Stimulated activated CD8-positive, alpha-beta memory T cell treated with anti-CD3 and anti-CD28 coated beads, Interleukin-4, amount 100 ng/mL, for 48 hours (primary cell): ENCODE results near the gene FGF11.
"Not testable (repeated sequence)": the region's sequence is repeated elsewhere in the genome, so short reads cannot be mapped to it uniquely, and the experiment has no call there.

ENCODE experiments used
- DNase-seq: peaks from one replicate; pipeline ENCODE4 v3.0.0-alpha.2; 2020

Gene FGF11

DNA sequence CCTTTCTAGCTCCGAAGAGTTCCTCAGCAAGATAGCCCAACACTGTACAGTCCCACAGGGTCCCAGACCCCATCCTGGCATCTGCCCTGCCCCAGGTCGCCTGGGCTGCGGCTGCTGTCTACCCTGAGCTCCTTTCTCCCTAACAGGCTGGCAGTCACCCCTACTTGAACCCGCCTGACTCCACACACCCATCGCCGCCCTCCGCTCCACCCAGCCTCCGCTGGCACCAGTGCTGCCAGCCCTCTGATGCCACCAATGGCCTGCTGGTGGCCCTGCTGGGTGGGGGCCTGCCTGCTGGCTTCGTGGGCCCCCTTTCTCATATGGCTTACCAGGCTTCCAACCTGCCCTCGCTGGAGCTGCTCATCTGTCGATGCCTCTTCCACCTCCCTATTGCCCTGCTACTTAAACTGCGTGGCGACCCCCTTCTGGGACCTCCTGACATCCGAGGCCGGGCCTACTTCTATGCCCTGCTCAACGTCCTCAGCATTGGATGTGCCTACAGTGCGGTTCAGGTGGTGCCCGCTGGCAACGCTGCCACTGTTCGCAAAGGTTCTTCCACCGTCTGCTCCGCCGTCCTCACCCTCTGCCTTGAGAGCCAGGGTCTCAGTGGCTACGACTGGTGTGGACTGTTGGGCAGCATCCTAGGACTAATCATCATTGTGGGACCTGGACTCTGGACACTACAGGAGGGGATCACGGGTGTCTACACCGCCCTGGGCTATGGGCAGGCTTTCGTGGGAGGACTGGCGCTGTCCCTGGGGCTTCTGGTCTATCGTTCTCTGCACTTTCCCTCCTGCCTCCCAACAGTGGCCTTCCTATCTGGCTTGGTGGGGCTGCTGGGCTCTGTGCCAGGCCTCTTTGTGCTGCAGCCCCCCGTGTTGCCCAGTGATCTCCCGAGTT, 42.8 kb downstream of the FGF11 start:
- DNase-seq: not testable (repeated sequence)

DNA sequence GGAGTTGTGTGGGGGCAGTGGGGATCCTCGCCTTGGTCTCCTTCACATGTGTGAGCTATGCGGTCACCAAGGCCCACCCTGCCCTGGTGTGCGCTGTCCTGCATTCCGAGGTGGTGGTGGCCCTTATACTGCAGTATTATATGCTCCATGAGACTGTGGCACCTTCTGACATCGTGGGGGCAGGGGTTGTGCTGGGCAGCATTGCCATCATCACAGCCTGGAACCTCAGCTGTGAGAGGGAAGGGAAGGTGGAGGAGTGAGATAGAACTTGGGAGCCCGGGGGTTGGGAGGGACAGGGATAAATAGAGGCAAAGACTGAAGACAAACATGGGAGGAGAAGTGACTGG, 43.4 kb downstream of the FGF11 start:
- DNase-seq: not testable (repeated sequence)

DNA sequence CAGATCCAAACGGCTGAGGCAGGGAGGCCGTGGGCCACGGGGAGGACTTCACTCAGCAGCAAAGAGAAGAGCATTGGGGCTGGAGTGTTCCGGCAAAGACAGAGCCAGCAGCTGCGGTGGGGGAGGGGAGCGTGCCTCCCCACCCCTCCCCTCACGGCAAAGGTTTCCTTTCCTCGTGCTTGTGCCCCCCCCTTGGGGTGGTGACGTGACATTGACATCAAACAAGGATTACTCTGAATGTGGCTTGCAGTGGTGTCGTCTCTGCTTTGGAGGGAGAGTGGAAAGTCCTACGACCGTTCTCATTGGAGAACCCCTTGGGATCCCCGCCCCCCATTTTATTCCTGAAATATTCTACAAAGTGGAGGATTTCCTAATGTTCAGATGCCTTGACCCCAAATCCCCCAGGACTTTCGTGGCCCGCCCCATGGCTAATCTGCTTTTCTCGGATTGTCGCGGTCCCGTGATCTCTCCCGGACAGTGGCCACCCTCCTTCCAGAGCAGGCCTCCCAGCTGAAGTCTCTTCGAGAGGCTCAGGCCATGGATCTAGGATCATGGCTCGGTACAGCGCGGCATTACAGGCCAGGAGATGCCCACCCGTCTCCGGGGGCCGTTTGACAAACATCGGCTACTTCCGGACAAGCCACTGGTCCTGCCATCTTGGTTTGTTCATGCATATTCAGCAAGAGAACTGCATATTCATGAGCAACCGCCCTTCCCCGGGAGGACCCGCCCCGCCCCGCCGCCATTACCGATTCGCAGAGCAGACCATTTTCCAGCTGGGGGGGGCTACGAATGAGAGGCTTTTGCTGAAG, 44.1 kb downstream of the FGF11 start:
- DNase-seq: peak; percentile 92

DNA sequence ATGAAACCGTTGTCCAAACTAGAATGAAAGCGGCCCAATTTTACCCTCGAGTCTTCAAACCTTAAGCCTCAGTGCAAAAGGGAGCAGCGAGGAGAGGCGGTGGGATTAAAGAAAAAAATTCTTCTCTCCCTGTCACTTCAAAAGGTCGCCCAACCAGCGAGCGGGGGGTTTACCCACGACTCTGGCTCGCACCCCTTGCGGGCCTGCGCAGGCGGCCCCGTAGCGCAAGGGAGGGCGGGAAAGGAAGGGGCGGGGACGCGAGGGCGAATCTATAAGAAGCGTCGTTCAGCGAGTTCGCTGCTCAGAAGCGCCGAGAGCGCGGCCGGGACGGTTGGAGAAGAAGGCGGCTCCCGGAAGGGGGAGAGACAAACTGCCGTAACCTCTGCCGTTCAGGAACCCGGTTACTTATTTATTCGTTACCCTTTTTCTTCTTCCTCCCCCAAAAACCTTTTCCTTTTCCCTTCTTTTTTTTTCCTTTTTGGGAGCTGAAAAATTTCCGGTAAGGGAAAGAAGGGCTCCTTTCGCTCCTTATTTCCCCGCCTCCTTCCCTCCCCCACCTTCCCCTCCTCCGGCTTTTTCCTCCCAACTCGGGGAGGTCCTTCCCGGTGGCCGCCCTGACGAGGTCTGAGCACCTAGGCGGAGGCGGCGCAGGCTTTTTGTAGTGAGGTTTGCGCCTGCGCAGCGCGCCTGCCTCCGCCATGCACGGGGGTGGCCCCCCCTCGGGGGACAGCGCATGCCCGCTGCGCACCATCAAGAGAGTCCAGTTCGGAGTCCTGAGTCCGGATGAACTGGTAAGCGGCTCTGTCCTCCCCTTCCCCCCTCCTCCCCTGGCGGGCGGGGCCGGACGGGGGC, 45.0 kb downstream of the FGF11 start, which contains the start of gene POLR2A:
Gene POLR2A, plus strand, starts transcription at position 300 of the 852 bp plus-strand sequence.
- DNase-seq: peak; percentile 98

DNA sequence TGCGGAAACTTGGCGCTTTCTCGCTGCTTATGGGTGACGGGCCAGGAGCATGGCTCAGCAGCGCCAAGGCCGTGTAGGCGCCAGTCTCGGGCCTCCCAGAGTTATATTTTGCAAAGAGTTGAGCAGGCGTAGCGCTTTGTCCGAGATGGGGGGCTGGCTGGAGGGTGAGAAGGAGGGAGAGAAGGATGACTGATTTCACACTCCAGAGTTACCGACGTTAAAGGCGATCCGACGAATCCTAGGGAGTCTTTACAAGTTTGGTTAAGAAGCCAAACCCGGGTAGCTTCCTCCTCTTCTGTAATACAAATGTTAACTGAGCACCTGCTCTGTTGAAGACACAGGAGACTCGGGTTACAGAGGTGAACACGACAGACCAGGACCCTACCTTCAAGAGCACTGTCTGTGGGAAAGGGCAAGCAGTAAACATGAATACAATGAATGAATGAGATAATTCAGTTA, 45.6 kb downstream of the FGF11 start:
- DNase-seq: no peak

DNA sequence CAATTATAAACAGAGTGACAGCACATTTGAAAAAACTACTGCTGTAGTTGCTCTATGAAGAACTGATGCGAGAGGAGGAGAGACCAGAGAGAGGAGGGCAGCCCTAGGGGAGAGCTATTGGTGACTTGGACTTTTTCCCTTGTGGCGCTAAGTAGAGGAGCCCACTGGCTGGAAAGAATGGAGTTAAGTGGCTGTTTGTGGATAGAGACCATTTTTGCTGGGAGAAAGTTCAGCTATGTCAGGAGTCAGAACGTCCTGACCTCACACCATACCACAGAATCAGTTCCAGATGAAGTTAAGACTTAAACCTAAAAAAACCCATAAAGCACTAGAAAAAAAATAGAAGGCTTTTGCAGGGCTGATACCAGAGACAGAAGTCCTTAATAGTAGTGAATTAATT, 46.9 kb downstream of the FGF11 start:
- no peak for DNase-seq

DNA sequence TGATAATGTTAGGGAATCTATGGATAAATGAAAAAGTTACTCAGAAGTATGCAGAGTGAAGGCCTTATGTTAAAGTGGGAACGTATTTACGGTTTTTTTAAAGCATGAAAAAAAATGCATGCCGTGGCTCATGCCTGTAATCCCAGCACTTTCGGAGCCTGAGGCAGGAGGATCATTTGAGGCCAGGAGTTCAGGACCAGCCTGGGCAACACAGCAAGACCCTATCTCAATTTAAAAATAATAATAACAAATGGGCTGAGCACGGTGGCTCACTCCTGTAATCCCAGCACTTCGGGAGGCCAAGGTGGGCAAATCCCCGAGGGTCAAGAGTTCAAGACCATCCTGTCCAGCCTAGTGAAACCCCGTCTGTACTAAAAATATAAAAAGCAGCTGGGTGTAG, 50.8 kb downstream of the FGF11 start:
- DNase-seq: no peak

DNA sequence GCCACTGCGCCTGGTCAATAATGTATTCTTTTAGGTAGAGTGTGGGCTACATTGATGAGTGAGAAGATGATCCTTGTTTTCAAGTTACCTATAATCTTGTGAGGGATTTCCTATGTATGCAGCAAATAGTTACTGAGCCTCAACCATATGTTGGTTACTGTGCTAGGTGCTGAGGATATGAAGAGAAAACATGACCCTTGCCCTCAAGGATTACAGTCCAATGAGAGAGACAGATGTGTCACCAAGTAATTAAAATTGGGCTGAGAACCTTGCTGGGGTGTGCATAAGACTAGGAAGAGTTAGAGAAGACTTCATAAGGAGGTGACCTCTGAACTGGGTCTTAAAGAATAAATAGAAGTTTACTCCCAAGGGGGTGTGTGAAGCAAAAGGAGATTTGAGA, 52.3 kb downstream of the FGF11 start:
- no peak for DNase-seq

DNA sequence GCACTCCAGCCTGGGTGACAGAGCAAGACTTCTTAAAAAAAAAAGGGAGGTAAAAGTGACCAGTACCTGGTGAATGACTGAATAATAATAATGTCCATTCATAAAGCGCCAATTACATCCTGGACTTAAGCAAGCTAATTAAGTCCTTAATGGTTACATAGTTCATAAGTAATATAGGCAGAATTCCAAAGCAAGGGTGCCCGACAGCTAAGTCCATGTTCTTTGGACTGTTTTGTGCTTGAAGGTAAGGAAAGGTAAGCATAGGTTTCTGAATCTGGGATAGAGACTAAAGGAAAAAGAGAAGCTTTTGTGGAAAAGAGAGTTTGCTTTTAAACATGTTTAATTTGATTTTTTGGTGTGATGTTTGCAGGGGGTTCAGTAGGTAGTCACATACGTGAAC, 54.6 kb downstream of the FGF11 start:
- DNase-seq: no peak
